SK-N-SH treated with all-trans-retinoic acid at 6 μM for 48 hours (cell line): ENCODE measurements around the gene LRCH3.

ENCODE experiments used
- ARNTL ChIP-seq: fragments of 450-650 bp; formaldehyde crosslinking; IDR thresholded peaks from 2 replicates; pipeline ENCODE4 v1.5.0; 2020; ENCODE audit warnings: low read depth, mild to moderate bottlenecking, moderate library complexity, borderline replicate concordance
- CREB5 ChIP-seq: fragments of 250-450 bp; sonication (Bioruptor Pico); IDR thresholded peaks from 2 replicates; pipeline ENCODE4 v1.5.1; 2020; ENCODE audit warnings: low read depth, mild to moderate bottlenecking, moderate library complexity
- GLIS3 ChIP-seq: fragments of 250-450 bp; sonication (Bioruptor Pico); IDR thresholded peaks from 2 replicates; pipeline ENCODE4 v1.5.0; 2020; ENCODE audit warnings: mild to moderate bottlenecking, moderate library complexity
- PATZ1 ChIP-seq: fragments of 250-450 bp; sonication (Bioruptor Pico); IDR thresholded peaks from 2 replicates; pipeline ENCODE4 v1.8.0; 2020; ENCODE audit warnings: mild to moderate bottlenecking, moderate library complexity, borderline replicate concordance
- RARB ChIP-seq: fragments of 250-450 bp; sonication (Bioruptor Pico); IDR thresholded peaks from 2 replicates; pipeline ENCODE4 v1.8.0; 2021; ENCODE audit warnings: mild to moderate bottlenecking, moderate library complexity
- SNAI2 ChIP-seq: fragments of 250-450 bp; sonication (Bioruptor Pico); IDR thresholded peaks from 2 replicates; pipeline ENCODE4 v1.5.0; 2020; ENCODE audit warnings: mild to moderate bottlenecking, moderate library complexity
- TCF4 ChIP-seq: fragments of 250-450 bp; sonication (Bioruptor Pico); IDR thresholded peaks from 2 replicates; pipeline ENCODE4 v1.8.0; 2021; ENCODE audit warnings: mild to moderate bottlenecking, moderate library complexity, borderline replicate concordance
- TOX ChIP-seq: fragments of 250-450 bp; sonication (Bioruptor Pico); IDR thresholded peaks from 2 replicates; pipeline ENCODE4 v1.8.0; 2021; ENCODE audit warnings: mild to moderate bottlenecking, moderate library complexity, borderline replicate concordance
- TSHZ2 ChIP-seq: fragments of 250-450 bp; sonication (Bioruptor Pico); IDR thresholded peaks from 2 replicates; pipeline ENCODE4 v1.5.0; 2020; ENCODE audit warnings: mild to moderate bottlenecking, moderate library complexity
- ZFP3 ChIP-seq: fragments of 250-450 bp; sonication (Bioruptor Pico); IDR thresholded peaks from 2 replicates; pipeline ENCODE4 v1.5.0; 2020; ENCODE audit warnings: mild to moderate bottlenecking, moderate library complexity
- ZNF70 ChIP-seq: fragments of 450-650 bp; formaldehyde crosslinking; IDR thresholded peaks from 2 replicates; pipeline ENCODE4 v1.5.0; 2020; ENCODE audit warnings: mild to moderate bottlenecking, moderate library complexity
- ZNF8 ChIP-seq: fragments of 450-650 bp; formaldehyde crosslinking; IDR thresholded peaks from 2 replicates; pipeline ENCODE4 v1.5.0; 2020; ENCODE audit warnings: mild to moderate bottlenecking, moderate library complexity

- TF ChIP-seq ZNF70 (CRISPR knock-in tag), result no peak
- TF ChIP-seq TOX (CRISPR knock-in tag), result no peak
- no peak for TF ChIP-seq ZFP3
- TF ChIP-seq GLIS3, result no peak
- TF ChIP-seq TCF4 (CRISPR knock-in tag), result no peak
- no peak for TF ChIP-seq PATZ1 (CRISPR knock-in tag)
- TF ChIP-seq TSHZ2, result no peak
- TF ChIP-seq CREB5 (CRISPR knock-in tag), result no peak
- no peak for TF ChIP-seq ARNTL
- no peak for TF ChIP-seq SNAI2
- no peak for TF ChIP-seq RARB
- TF ChIP-seq ZNF8 (CRISPR knock-in tag), result no peak
Observed at GRCh38 chr3:197791892-197792647, 1.0 kb downstream of the LRCH3 start.
